Right atrium auricular region (tissue), 2 donors: ENCODE measurements around the gene NFS1. TPM values are rescaled to one million over a fixed set of nuclear protein-coding genes. Genes with fewer than 3 reads are reported as not detected.
A peak's percentile ranks its signal among the peaks of the same experiment; 100 is the strongest.

Experiments
- DNase-seq: peaks from one replicate; pipeline ENCODE4 v3.0.0-alpha.2; 2019; ENCODE audit warnings: low spot score
- H3K27ac ChIP-seq, 2 donors: fragments of 200-600 bp; sonication (generic); 1 replicate in 1 of 2; 2 replicates in 1 of 2; pipeline ENCODE4 v1.5.1; 2016 to 2019
- H3K27me3 ChIP-seq, 2 donors: fragments of 200-600 bp; sonication (generic); one replicate each; pipeline versions ENCODE4 v1.5.1 to v1.6.0; 2017 to 2019
- H3K36me3 ChIP-seq: fragments of 200-600 bp; sonication (generic); one replicate; pipeline ENCODE4 v1.5.1; 2016
- H3K4me1 ChIP-seq, 2 donors: fragments of 200-600 bp; sonication (generic); one replicate each; pipeline versions ENCODE4 v1.5.1 to v1.6.0; 2017 to 2019
- H3K4me3 ChIP-seq, 2 donors: fragments of 200-600 bp; sonication (generic); 1 replicate in 1 of 2; 2 replicates in 1 of 2; pipeline ENCODE4 v1.5.1; 2017 to 2019; ENCODE audit warnings: mild to moderate bottlenecking in 1 of 2, moderate library complexity in 1 of 2
- H3K9me3 ChIP-seq, 2 donors: fragments of 200-600 bp; sonication (generic); one replicate each; pipeline ENCODE4 v1.5.1; 2019
- CTCF ChIP-seq, 2 donors: fragments of 200-600 bp; sonication (generic); IDR thresholded peaks; one replicate each; pipeline ENCODE4 v1.5.1; 2019; ENCODE audit warnings: antibody characterized with exemption in 2 of 2
- total RNA-seq, 2 donors: library from RNA; depleted of rRNA; stranded (reverse); fragments of >200 nt; gene quantifications; one replicate each; pipeline ENCODE4 v1.1.0, GENCODE V29; 2016

The NFS1 gene
- total RNA-seq, 2 donors from 2014 or later: 24.6 to 38.7 TPM

- Histone ChIP-seq H3K27ac (peak overlapping the region; percentile 99 to 100), H3K36me3 (peaks cover 63% of the 10 kb centered on the region), H3K4me3 (peak overlapping the region; percentile 10 to 86), H3K27me3 (no peaks in the 10 kb centered on the region), H3K9me3 (no peaks in the 10 kb centered on the region), H3K4me1 (peaks cover 0 to 69% of the 10 kb centered on the region in 2 donors)
- no peak for DNase-seq
- peak in 1 of 2 donors; percentile 28 for TF ChIP-seq CTCF (IDR thresholded peaks at IDR 0.05)
These were observed 40.4 kb upstream of the NFS1 start for GRCh38 chr20:35739294-35740163.

DNA sequence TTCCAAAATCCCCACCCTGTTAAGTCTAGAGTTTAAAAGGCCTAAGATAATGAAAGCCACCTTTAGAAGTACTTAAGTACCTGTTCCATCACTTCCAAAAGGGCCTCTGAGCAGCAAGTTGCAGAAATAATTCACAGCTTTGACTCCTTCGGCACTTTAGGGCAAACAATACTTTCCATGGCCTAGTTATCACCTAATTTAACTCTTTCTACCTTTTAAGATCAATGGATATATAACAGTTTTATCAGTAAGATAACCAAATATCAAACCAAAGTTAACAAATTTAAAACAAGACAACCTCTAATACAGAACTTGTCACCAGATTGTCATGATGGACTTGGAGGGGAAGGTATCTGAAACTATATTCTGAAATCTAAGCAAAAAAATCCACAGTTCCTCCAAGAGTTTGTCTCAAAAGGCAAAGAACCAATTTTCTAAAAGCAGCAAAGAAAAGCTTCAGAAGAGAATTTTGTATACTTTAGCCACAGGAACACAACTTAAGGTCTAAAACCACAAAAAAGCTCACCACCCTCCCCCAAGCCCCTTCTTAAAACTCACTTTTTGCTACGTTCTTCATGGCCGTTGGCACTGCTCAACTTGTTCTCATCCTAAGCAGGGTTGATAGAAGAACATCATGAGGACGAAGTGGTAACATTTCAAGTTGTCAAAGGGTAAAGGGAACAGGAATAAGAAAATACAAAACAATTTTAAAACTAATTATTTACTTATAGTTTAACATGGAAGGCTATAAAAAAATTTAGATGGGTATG, 39.4 kb upstream of the NFS1 start:
- Histone ChIP-seq H3K27me3 (no peaks in the 10 kb centered on the region), H3K9me3 (no peaks in the 10 kb centered on the region), H3K36me3 (peaks cover 72% of the 10 kb centered on the region), H3K27ac (no peak overlapping the region), H3K4me3 (no peak overlapping the region), H3K4me1 (peaks cover 0 to 78% of the 10 kb centered on the region in 2 donors)
- no peak for DNase-seq
- TF ChIP-seq CTCF (IDR thresholded peaks at IDR 0.05): no peak

GRCh38 chr20:35737865-35738333, 38.7 kb upstream of the NFS1 start:
- peaks cover 0 to 77% of the 10 kb centered on the region in 2 donors for H3K4me1 ChIP-seq

GRCh38 chr20:35735826-35736470, 36.8 kb upstream of the NFS1 start:
- no peak for TF ChIP-seq CTCF (IDR thresholded peaks at IDR 0.05)
- no peak for DNase-seq
- Histone ChIP-seq H3K27me3 (no peaks in the 10 kb centered on the region), H3K4me1 (peaks cover 0 to 96% of the 10 kb centered on the region in 2 donors), H3K4me3 (no peak overlapping the region), H3K36me3 (peaks cover 99% of the 10 kb centered on the region), H3K9me3 (no peaks in the 10 kb centered on the region), H3K27ac (no peak overlapping the region)

More at GRCh38 chr20:35737865-35738333, 38.7 kb upstream of the NFS1 start:
- DNase-seq: no peak
- Histone ChIP-seq H3K27ac (no peak overlapping the region), H3K9me3 (no peaks in the 10 kb centered on the region), H3K4me3 (no peak overlapping the region), H3K27me3 (no peaks in the 10 kb centered on the region), H3K36me3 (peaks cover 79% of the 10 kb centered on the region)
- TF ChIP-seq CTCF (IDR thresholded peaks at IDR 0.05): no peak

- Histone ChIP-seq H3K4me1 (peaks cover 0 to 96% of the 10 kb centered on the region in 2 donors), H3K4me3 (no peak overlapping the region), H3K27ac (no peak overlapping the region), H3K36me3 (peaks cover 100% of the 10 kb centered on the region), H3K9me3 (no peaks in the 10 kb centered on the region), H3K27me3 (no peaks in the 10 kb centered on the region)
- DNase-seq: no peak
- no peak for TF ChIP-seq CTCF (IDR thresholded peaks at IDR 0.05)
These were observed 35.9 kb upstream of the NFS1 start for GRCh38 chr20:35734777-35735649.
